Measurements from ENCODE around the gene PPP6C. TPM values are rescaled to one million over a fixed set of nuclear protein-coding genes. Genes with fewer than 3 reads are reported as not detected.

PPP6C gene
- total RNA-seq, 1 experiment from 2014 or later: 53.3 TPM

DNA sequence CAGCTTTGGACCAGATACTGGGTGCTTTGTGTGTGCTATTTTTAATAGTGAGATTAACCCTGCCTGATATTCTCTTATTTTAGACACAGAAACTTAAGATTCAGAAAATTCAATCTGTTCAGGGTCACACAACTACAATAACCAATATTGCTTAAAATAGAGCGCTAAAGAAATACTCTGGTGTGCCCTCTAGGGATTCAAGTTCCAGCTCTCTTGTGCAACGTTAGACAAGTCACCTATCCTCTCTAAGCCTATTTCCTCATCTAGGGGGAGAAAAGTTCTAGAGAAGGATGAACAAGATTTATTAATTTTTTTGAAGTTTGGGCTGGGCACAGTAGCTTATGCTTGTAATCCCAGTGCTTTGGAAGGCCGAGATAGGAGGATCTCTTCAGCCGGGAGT, 44.2 kb downstream of the PPP6C start:
- H2AK5ac ChIP-seq (ENCODE audit: insufficient read length, low read length): no peak overlapping the region
- no peaks in the 10 kb centered on the region for H3K4me1 ChIP-seq (ENCODE audit: insufficient read depth, low read length)
- H3K18ac ChIP-seq (ENCODE audit: insufficient read length, low read depth, low read length): no peak overlapping the region
- H3K23me2 ChIP-seq (ENCODE audit: insufficient read length, low read depth, low read length, poor library complexity, severe bottlenecking): peaks cover 4% of the 10 kb centered on the region
- DNase-seq: no peak
- no peak overlapping the region for H3K4ac ChIP-seq (ENCODE audit: low read depth, low read length)
- Mint-ChIP-seq H3K27me3 (ENCODE audit: low read depth) (no peaks in the 10 kb centered on the region), H3K36me3 (ENCODE audit: insufficient read depth in 1 of 3, low read depth in 3 of 3) (peaks cover 0 to 24% (median 5%) of the 10 kb centered on the region in 3 experiments; a peak in 6 of 7 replicates), H3K4me1 (peaks cover 10 to 19% of the 10 kb centered on the region in 2 experiments), H3K9me3 (no peaks in the 10 kb centered on the region), H3K4me3 (no peak overlapping the region), H3K27ac (no peak overlapping the region)
- no CpG with 5 or more reads among the region's 4 CpGs for WGBS (ENCODE audit: extremely low coverage, insufficient read length, low lambda C conversion rate)
- H2BK15ac ChIP-seq (ENCODE audit: low read depth, low read length): no peak overlapping the region
- H3K9ac ChIP-seq (ENCODE audit: extremely low read depth, insufficient read length, low read length): no peak overlapping the region
- no peaks in the 10 kb centered on the region for H4K20me1 ChIP-seq (ENCODE audit: control insufficient read depth, insufficient read depth, insufficient read length)
- H3K14ac ChIP-seq (ENCODE audit: insufficient read depth, low read length): no peak overlapping the region
- H3K9me3 ChIP-seq (ENCODE audit: control insufficient read depth, low read depth, low read length): no peaks in the 10 kb centered on the region
- no peak overlapping the region for H2AFZ ChIP-seq (ENCODE audit: low read length)
- H3K79me2 ChIP-seq (ENCODE audit: insufficient read depth, low read length): no peaks in the 10 kb centered on the region
- no peak overlapping the region for H4K8ac ChIP-seq (replicated peaks; ENCODE audit: insufficient read length, low read depth, low read length)
- no peak overlapping the region for H2BK120ac ChIP-seq (ENCODE audit: low read depth, low read length, poor library complexity, severe bottlenecking)
- no peaks in the 10 kb centered on the region for H3K79me1 ChIP-seq (ENCODE audit: insufficient read depth, low read depth, low read length, poor library complexity, severe bottlenecking)
- H3K27ac ChIP-seq (ENCODE audit: insufficient read length, low read depth, low read length): no peak overlapping the region
- no peak overlapping the region for H3K23ac ChIP-seq (ENCODE audit: insufficient read length, low read depth, low read length)
- no peak overlapping the region for H4K5ac ChIP-seq (ENCODE audit: insufficient read length, low read depth, low read length)
- TF ChIP-seq CTCF (conservative IDR thresholded peaks at IDR 0.05): no peak
- H4K91ac ChIP-seq (ENCODE audit: insufficient read length, low read depth, low read length): no peak overlapping the region
- H2BK5ac ChIP-seq (ENCODE audit: insufficient read length, low read length): no peak overlapping the region
- H3K4me2 ChIP-seq (ENCODE audit: insufficient read depth, insufficient read length, low read length): no peak overlapping the region
- no peak overlapping the region for H3T11ph ChIP-seq (ENCODE audit: low read length)
- no peak overlapping the region for H2BK20ac ChIP-seq (ENCODE audit: low read depth, low read length, poor library complexity, severe bottlenecking)
- H2BK12ac ChIP-seq (ENCODE audit: insufficient read length, low read depth, low read length): no peak overlapping the region
- no peak overlapping the region for H3K56ac ChIP-seq (ENCODE audit: insufficient read length, low read depth, low read length)
- H3K27me3 ChIP-seq (ENCODE audit: insufficient read depth, low read length): no peaks in the 10 kb centered on the region

Measured in H9 (cell line).